Fibroblast of the aortic adventitia (primary cell): ENCODE data around the gene IL24. TPM values are rescaled to one million over a fixed set of nuclear protein-coding genes. Genes with fewer than 3 reads are reported as not detected.
A peak's percentile ranks its signal among the peaks of the same experiment; 100 is the strongest.

Source experiments
- DNase-seq: peaks from one replicate; pipeline ENCODE4 v3.0.0-alpha.2; 2010; ENCODE audit warnings: low read depth
- H3K4me3 ChIP-seq: 2 replicates; pipeline ENCODE4 v1.5.1; 2011; ENCODE audit warnings: low read depth, mild to moderate bottlenecking, control low read depth, low read length, moderate library complexity
- CTCF ChIP-seq: IDR thresholded peaks from 2 replicates; pipeline ENCODE4 v1.5.1; 2011; ENCODE audit warnings: mild to moderate bottlenecking, low read length, control low read depth, inconsistent platforms; ENCODE audit not compliant: insufficient read depth
- total RNA-seq: library from RNA; depleted of rRNA; stranded (reverse); fragments of >200 nt; gene quantifications from 2 replicates; pipeline ENCODE4 v1.2.3, GENCODE V29; 2012; ENCODE audit warnings: low replicate concordance

The IL24 gene
- total RNA-seq, 1 donor, result not detected

DNA sequence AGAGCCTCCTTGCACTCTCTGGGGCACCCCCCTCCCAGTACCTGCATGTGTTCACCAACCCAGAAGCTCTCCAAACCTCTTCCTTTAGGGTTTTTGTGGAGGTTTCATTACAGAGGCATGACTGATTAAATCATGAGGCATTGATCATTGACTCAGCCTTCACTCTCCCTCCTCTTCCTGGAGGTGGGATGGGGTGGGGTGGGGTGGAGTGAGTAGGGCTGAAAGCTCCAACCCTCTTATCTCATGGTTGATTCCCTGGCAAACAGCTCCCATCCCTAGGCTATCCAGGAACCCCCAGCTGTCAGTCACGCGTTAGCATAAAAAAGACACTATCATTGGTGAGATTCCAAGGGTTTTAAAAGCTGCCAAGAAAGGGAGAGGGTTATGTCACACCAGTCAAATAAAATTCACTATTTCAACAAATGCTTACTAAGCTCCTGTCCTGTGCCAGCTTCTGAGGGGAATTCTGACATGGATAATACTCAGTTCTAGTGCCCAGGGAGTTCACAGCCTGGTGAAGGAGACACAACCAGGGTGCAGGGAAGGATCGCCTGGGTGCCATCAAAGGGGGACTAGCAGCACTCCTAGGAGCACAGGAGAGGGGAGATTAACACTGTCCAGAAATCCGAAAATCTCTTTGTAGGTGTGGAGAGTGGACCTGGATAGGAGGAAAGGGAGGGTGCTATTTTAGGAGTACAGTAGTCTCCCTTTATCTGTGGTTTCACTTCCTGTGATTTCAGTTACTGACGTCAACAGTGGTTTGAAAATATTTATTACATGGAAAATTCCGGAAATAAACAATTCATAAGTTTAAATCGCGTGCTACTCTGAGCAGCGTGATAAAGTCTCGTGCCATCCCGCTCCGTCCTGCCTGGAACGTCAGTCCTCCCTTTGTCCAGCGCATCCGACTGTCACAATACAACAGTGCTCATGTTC, 6.8 kb upstream of the IL24 start:
- DNase-seq, result peak; percentile 71
- TF ChIP-seq CTCF, result no peak
- no peak overlapping the region for H3K4me3 ChIP-seq

- H3K4me3 ChIP-seq, result no peak overlapping the region
- no peak for DNase-seq
- no peak for TF ChIP-seq CTCF
These were observed 5.8 kb upstream of the IL24 start for GRCh38 chr1:206891412-206891811.

DNA sequence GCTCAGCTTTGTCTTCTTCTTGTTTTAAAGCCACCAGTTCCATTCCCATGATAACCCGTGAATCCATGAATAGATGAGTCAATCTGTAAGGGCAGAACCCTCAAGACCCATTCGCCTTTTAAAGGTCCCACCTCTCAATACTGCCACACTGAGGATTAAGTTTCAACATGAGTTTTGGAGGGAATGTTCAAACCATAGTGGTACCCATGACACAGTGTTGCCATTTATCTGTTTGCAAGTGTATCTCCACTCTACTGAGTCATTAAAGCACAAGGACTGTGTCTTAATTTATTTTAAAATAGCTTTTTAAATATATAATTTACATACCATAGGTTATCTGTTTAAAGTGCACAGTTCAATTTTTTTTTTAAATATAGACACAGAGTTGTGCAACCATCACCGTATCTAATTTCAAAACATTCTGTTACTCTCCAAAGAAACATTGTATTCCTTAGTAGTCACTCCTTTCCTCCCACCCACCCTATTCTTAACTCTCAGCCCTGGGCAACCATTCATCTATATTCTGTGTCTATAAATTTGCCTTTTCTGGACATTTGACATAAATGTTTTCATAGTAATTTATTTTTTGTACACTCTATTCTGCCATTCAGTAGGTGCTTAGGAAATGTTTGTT, 4.8 kb upstream of the IL24 start:
- no peak for TF ChIP-seq CTCF
- no peak overlapping the region for H3K4me3 ChIP-seq
- peak; percentile 62 for DNase-seq

- no peak for TF ChIP-seq CTCF
- H3K4me3 ChIP-seq, result no peak overlapping the region
- DNase-seq, result no peak
These were observed 3.9 kb upstream of the IL24 start for GRCh38 chr1:206893380-206893779.

DNA sequence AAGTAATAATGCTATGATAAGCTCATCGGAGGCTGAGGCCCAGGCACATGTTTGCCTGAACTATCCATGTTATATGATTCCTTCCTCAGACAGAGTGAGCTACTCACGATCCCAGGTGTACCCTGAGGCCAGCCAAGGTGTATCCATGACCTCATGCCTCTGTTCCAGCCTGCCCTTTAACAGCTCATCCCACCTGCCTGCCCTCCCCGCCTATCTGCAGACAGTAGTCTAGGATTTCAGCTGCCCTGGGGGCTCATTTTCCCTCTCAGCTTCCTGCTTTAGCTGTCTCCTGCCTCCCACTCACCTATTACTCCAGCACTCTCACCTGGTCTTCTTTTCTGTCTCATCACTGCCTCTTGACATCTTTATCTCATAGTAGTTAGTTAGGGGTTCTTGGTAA, 1.9 kb upstream of the IL24 start:
- no peak overlapping the region for H3K4me3 ChIP-seq
- no peak for TF ChIP-seq CTCF
- no peak for DNase-seq

- no peak for TF ChIP-seq CTCF
- DNase-seq, result peak; percentile 34
- no peak overlapping the region for H3K4me3 ChIP-seq
These were observed 1.4 kb upstream of the IL24 start for GRCh38 chr1:206895837-206896242.
